C4-2B (cell line): Measurements from ENCODE around the gene EML2.

Experiments
- ZFX ChIP-seq: fragments of 450-650 bp; IDR thresholded peaks from 2 replicates; pipeline ENCODE4 v1.6.1; 2017
- TF ChIP-seq, protein P1 (sequence below): fragments of 450-650 bp; conservative IDR thresholded peaks from 2 replicates; pipeline ENCODE4 v1.5.1; 2017; ENCODE audit warnings: mild to moderate bottlenecking

DNA sequence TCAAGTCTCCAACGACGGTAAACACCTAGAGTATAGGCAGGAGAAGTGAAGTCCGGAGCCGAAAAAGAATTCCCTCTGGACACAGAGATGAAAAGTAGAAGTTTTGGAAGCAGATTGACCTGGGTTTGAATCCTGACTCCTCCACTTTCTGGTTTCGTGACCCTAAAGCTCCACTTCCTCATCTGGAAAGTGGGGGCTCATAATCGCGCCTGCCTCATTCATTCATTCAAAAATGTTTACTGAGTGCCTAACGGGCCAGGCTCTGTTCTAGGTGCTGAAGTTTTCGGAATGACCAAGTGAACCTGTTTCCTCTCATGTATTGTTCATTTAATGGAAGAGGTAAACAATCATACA, 7.1 kb upstream of the EML2 start:
- TF ChIP-seq, protein P1, sequence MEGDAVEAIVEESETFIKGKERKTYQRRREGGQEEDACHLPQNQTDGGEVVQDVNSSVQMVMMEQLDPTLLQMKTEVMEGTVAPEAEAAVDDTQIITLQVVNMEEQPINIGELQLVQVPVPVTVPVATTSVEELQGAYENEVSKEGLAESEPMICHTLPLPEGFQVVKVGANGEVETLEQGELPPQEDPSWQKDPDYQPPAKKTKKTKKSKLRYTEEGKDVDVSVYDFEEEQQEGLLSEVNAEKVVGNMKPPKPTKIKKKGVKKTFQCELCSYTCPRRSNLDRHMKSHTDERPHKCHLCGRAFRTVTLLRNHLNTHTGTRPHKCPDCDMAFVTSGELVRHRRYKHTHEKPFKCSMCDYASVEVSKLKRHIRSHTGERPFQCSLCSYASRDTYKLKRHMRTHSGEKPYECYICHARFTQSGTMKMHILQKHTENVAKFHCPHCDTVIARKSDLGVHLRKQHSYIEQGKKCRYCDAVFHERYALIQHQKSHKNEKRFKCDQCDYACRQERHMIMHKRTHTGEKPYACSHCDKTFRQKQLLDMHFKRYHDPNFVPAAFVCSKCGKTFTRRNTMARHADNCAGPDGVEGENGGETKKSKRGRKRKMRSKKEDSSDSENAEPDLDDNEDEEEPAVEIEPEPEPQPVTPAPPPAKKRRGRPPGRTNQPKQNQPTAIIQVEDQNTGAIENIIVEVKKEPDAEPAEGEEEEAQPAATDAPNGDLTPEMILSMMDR, result no peak
- no peak for TF ChIP-seq ZFX
